Central memory CD8-positive, alpha-beta T cell (primary cell): ENCODE data around the gene OBSCN.
"Not testable (repeated sequence)": the region's sequence is repeated elsewhere in the genome, so short reads cannot be mapped to it uniquely, and the experiment has no call there.

ENCODE experiments used
- ATAC-seq: fragments of 150-1000 bp; cut with Tn5 transposase; replicated peaks from 2 replicates; pipeline ENCODE4 v1.10.0; 2022; ENCODE audit warnings: mild to moderate bottlenecking, moderate FRiP score, moderate number of reproducible peaks; ENCODE audit not compliant: poor library complexity, severe bottlenecking; ENCODE audit errors: extremely low read depth
- DNase-seq, 2 donors: peaks; one replicate each; pipeline ENCODE4 v3.0.0; 2021; ENCODE audit warnings: low spot score in 2 of 2
- H3K27ac Mint-ChIP-seq: one replicate; pipeline ENCODE4 v1.8.0; 2022; ENCODE audit warnings: low read depth, mild to moderate bottlenecking, moderate library complexity, mixed read lengths
- H3K27me3 Mint-ChIP-seq: one replicate; pipeline ENCODE4 v1.8.0; 2022; ENCODE audit warnings: mixed read lengths
- H3K36me3 Mint-ChIP-seq: one replicate; pipeline ENCODE4 v1.8.0; 2022; ENCODE audit warnings: mild to moderate bottlenecking, moderate library complexity, mixed read lengths; ENCODE audit not compliant: insufficient read depth
- H3K4me1 Mint-ChIP-seq: one replicate; pipeline ENCODE4 v1.8.0; 2022; ENCODE audit warnings: mixed read lengths
- H3K4me3 Mint-ChIP-seq: one replicate; pipeline ENCODE4 v1.8.0; 2022; ENCODE audit warnings: mild to moderate bottlenecking, moderate library complexity, mixed read lengths
- H3K9me3 Mint-ChIP-seq: one replicate; pipeline ENCODE4 v1.8.0; 2022; ENCODE audit warnings: mixed read lengths

The OBSCN gene

DNA sequence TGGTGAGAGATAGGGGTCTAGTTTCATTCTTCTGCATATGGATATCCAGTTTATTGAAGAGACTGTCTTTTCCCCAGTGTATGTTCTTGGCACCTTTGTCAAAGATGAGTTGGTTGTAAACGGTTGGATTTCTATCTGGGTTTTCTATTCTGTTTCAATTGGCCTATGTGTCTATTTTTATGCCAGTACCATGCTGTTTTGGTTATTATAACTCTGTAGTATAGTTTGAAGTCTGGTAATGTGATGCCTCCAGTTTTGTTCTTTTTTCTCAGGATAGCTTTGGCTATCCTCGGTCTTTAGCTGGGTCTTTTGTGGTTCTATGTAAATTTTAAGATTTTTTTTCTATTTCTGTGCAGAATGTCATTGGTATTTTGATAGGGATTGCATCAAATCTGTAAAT is 19.6 kb upstream of the OBSCN start:
- not testable (repeated sequence) for ATAC-seq, H3K9me3 Mint-ChIP-seq, DNase-seq, H3K36me3 Mint-ChIP-seq, H3K4me3 Mint-ChIP-seq, H3K27me3 Mint-ChIP-seq
- H3K4me1 Mint-ChIP-seq: peaks cover 25% of the 10 kb centered on the region
- peak overlapping the region; percentile 48 for H3K27ac Mint-ChIP-seq

DNA sequence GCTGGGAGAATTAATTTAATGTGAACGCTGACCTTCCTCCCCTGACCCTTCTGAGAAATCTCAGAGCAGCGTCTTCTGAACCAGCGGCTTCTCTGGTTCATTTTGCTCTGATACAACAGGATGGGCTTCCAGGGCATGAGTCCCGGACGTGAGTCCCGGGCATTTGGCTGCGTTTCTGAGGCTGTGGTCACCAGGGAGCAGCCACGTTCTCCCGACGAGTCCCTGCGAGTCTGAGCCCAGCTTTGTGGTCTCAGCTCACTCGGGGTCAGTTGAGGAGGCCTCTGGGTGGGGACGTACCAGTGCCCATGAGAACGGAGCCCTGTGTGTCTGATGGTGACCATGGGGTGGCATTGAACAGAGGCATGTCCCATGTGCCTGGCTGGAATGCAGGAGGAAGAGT is 17.7 kb upstream of the OBSCN start:
- Mint-ChIP-seq H3K4me1 (peaks cover 20% of the 10 kb centered on the region), H3K27me3 (no peaks in the 10 kb centered on the region), H3K9me3 (no peaks in the 10 kb centered on the region), H3K36me3 (peaks cover 7% of the 10 kb centered on the region), H3K4me3 (no peak overlapping the region), H3K27ac (no peak overlapping the region)
- ATAC-seq (no peak), DNase-seq (no peak)

DNA sequence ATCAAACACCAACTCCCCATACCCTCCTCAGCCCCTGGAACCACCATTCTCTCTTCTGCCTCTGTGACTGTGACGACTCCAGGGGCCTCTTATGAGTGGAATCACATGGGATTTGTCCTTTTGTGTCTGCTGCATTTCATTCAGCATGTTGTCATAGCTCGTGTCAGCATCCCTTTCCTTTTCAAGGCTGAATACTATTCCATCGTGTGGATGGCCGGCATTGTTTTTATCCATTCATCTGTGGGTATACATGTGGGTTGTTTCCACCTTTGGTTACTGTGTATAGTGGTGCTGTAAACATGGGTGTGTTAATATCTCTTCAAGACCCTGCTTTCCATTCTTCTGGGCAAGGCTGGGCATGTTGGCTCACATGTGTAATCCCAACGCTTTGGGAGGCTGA is 17.1 kb upstream of the OBSCN start:
- Mint-ChIP-seq H3K36me3 (peaks cover 4% of the 10 kb centered on the region), H3K4me3 (no peak overlapping the region), H3K4me1 (peaks cover 20% of the 10 kb centered on the region), H3K27me3 (no peaks in the 10 kb centered on the region), H3K27ac (no peak overlapping the region), H3K9me3 (no peaks in the 10 kb centered on the region)
- ATAC-seq: no peak
- DNase-seq: no peak

- ATAC-seq: no peak
- Mint-ChIP-seq H3K36me3 (peaks cover 3% of the 10 kb centered on the region), H3K4me3 (no peak overlapping the region), H3K9me3 (peaks cover 8% of the 10 kb centered on the region), H3K27ac (no peak overlapping the region), H3K27me3 (no peaks in the 10 kb centered on the region), H3K4me1 (peaks cover 6% of the 10 kb centered on the region)
- DNase-seq: no peak
These were observed 13.4 kb upstream of the OBSCN start for GRCh38 chr1:228194436-228194835.

DNA sequence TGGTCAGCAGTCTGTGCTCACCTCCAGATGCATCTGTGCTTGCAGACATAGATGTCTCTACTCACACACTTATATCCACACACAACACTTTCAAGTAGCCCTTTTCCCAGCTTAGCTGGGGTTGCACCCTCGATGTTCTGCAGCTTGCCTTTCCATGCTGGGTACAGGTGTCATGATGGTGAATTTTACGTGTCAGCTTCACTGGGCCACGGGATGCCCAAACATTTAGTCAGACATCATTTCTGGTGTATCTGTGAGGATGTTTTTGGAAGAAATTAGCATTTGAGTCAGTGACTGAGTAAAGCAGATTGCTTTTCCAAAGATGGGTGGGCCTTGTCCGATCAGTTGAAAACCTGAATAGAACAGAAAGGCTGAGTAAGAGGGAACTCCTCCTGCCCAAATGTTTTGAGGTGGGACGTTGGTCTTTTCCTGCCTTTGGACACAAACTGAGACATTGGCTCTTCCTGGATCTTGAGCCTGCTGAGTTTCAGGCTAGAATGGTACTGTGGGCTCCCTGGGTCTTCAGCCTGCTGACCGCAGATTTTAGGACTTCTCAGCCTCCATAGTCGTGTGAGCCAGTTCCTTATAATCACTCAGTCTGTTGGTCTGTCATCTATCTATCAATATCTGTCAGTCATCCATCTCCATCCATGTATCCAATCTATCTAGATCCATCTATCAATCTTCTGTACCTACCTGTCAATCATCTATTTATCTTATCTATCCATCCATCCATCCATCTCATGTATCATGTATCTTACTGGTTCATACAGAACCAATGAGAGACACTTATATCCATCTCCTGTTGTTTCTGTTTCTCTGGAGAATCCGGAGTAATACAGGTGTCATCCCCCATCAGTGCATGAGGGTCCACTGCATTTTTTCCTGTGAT is 12.7 kb upstream of the OBSCN start:
- H3K4me1 Mint-ChIP-seq: peaks cover 6% of the 10 kb centered on the region
- peaks cover 3% of the 10 kb centered on the region for H3K36me3 Mint-ChIP-seq
- ATAC-seq (no peak), DNase-seq (no peak)
- H3K27ac Mint-ChIP-seq: no peak overlapping the region
- H3K27me3 Mint-ChIP-seq: no peaks in the 10 kb centered on the region
- peaks cover 12% of the 10 kb centered on the region for H3K9me3 Mint-ChIP-seq
- H3K4me3 Mint-ChIP-seq: no peak overlapping the region

DNA sequence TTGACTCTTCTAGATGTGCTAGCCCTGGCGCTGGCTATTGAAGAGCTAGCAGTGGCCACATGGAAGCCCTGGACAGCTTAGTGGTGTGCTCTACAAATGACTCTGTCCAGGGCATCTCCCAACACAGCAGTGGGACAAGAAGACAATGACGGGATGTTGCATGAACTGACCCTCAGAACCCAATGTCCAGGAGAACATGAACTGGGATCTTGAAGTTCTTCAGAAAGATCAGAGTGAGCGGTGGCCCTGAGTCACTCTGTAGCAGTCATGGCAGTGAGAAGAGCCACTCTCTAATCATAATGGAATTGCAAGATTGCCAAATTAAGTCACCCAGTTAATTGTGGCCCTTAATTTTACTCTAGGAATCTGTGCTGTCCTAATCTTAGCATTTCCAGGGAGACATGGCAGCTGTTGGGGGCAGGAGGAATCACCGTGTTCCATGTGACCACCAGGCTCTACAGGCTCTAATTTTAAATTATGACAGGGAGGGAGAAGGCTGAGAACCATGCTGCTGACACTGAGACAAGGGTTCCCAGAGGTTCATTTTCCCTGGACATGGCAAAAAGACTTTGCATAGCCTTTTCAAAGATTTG is 10.2 kb upstream of the OBSCN start:
- no peaks in the 10 kb centered on the region for H3K27me3 Mint-ChIP-seq
- no peak for ATAC-seq

GRCh38 chr1:228198977-228199590 is 8.8 kb upstream of the OBSCN start:
- DNase-seq: no peak
- ATAC-seq: no peak
- H3K27ac Mint-ChIP-seq: no peak overlapping the region
- peaks cover 12% of the 10 kb centered on the region for H3K9me3 Mint-ChIP-seq
- peaks cover 6% of the 10 kb centered on the region for H3K4me1 Mint-ChIP-seq
- no peaks in the 10 kb centered on the region for H3K27me3 Mint-ChIP-seq
- H3K4me3 Mint-ChIP-seq: no peak overlapping the region
- H3K36me3 Mint-ChIP-seq: peaks cover 4% of the 10 kb centered on the region

More for the DNA sequence above, 10.2 kb upstream of the OBSCN start:
- no peak overlapping the region for H3K4me3 Mint-ChIP-seq
- DNase-seq: no peak
- H3K9me3 Mint-ChIP-seq: peaks cover 12% of the 10 kb centered on the region
- peaks cover 4% of the 10 kb centered on the region for H3K36me3 Mint-ChIP-seq
- no peak overlapping the region for H3K27ac Mint-ChIP-seq
- H3K4me1 Mint-ChIP-seq: peaks cover 6% of the 10 kb centered on the region

DNA sequence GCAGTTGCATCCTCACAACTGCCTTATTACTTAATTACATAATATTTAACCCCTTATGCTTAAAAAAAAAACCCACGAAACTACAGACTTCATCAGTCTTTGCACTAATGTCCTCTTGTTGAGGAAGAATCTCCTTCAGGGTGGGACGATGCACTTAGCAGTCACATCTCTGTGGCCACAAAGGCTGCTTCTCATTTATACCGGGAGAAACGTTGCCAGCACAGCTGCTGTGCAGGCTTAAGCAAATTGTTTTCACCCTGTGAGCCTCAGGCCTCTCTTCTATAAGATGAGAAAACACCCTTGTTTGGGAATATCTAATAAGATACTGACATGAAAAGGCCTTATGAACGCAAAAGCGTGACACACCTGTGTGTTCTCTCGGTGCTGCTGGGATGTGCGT is 2.9 kb upstream of the OBSCN start:
- Mint-ChIP-seq H3K27me3 (no peaks in the 10 kb centered on the region), H3K9me3 (no peaks in the 10 kb centered on the region), H3K36me3 (peaks cover 4% of the 10 kb centered on the region), H3K27ac (no peak overlapping the region), H3K4me1 (no peaks in the 10 kb centered on the region), H3K4me3 (no peak overlapping the region)
- ATAC-seq (no peak), DNase-seq (no peak)

GRCh38 chr1:228205526-228206436 is 2.1 kb upstream of the OBSCN start:
- Mint-ChIP-seq H3K36me3 (peaks cover 4% of the 10 kb centered on the region), H3K4me3 (no peak overlapping the region), H3K27me3 (no peaks in the 10 kb centered on the region), H3K9me3 (no peaks in the 10 kb centered on the region), H3K27ac (peak overlapping the region; percentile 56), H3K4me1 (no peaks in the 10 kb centered on the region)
- ATAC-seq: no peak
- no peak for DNase-seq

DNA sequence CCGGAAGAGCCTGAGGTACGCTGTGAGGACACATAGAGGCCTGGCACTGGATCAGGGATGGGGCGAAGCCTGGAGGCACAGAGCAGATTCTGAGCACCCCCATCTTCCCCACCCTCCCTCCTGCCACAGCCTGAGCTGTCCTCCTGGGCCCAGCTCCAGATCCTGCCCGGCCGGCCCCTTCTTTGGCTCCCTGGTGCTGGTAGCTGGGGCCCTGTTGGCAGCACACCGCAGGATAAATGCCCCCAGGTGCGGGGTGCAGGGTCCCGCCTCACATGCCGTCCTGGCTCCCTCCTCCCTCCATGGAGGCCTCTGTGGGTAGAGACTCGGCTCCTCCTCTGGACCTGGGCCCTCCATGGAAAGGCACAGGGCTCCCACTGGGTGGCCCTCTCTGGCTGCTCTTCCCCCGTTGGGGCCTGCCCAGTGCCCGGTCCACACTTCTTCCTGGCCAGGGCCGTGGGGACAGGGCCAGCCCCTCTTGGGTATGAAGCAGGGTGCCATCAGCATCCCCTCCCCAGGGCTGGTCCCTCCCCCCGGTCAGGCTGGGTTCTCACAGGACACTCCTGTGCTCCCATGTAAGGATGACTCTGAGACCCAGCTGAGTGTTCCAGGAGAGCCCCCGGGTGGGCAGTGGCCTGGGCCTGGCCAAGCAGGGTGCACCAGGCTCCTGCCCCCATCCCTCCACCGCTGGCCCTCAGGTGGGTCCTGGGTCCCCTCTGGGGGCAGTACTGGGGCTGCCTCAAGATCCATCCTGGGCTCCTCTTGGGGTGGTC is 1.1 kb upstream of the OBSCN start:
- no peak for ATAC-seq
- H3K4me1 Mint-ChIP-seq: no peaks in the 10 kb centered on the region

DNA sequence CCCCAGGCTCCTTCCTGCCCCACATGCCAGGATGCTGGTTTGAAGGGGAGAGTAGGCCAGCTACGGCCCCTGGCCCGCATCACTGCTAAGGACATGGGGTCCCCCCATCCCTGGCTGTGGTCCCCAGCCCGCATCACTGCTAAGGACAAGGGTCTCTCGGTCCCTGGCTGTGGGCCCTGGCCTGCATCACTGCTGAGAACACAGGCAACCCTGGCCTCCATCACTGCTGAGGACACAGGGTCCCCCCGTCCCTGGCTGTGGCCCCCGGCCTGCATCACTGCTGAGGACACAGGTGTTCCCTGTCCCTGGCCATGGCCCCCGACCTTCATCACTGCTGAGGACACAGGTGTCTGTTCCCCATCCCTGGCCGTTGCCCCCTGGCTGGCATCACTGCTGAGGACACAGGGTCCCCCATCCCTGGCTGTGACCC is 448 bp upstream of the OBSCN start:
- no peaks in the 10 kb centered on the region for H3K4me1 Mint-ChIP-seq
- no peak for ATAC-seq

More for the DNA sequence above, 1.1 kb upstream of the OBSCN start:
- Mint-ChIP-seq H3K4me3 (no peak overlapping the region), H3K27me3 (no peaks in the 10 kb centered on the region), H3K27ac (no peak overlapping the region), H3K36me3 (peaks cover 4% of the 10 kb centered on the region), H3K9me3 (no peaks in the 10 kb centered on the region)
- DNase-seq: no peak

More for the DNA sequence above, 448 bp upstream of the OBSCN start:
- H3K9me3 Mint-ChIP-seq: no peaks in the 10 kb centered on the region
- no peak overlapping the region for H3K4me3 Mint-ChIP-seq
- H3K36me3 Mint-ChIP-seq: peaks cover 2% of the 10 kb centered on the region
- no peak overlapping the region for H3K27ac Mint-ChIP-seq
- no peak for DNase-seq
- no peaks in the 10 kb centered on the region for H3K27me3 Mint-ChIP-seq
